Measurements from ENCODE around the gene NOS1AP.
A peak's percentile ranks its signal among the peaks of the same experiment; 100 is the strongest.
"Not testable (repeated sequence)": the region's sequence is repeated elsewhere in the genome, so short reads cannot be mapped to it uniquely, and the experiment has no call there.

The NOS1AP gene

DNA sequence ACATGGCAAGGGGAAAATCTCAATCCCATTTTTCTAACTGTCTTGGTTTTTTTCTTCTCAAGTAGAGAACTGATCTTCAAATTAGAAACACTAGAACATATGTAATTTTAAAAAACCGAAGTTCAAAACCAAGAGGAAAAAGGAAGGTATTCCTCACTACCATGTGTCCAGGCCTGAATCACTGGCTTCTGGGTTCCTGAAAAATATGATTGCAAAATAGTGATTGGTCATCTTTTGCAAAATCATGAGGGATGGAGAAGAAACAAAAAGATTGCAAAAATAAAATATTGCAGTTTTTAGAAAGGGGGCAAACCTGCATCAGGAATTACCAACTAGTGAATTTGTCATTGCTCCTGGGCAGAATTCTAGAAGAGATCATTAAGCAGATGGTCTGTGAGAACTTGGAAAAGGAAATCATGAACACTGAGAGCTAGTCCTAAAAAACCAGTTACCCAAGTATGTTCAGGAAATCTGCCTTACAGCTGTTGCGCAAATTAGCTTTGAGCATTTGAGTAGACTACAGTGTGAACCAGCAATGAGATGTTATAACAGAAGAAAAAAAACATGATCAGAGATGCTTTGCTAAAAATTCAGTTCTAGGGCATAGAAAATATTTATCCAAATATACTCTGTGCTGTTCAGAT is 257.8 kb downstream of the NOS1AP start:
- DNase-seq (ENCODE audit: low spot score) (no peak), FAIRE-seq (no peak)

DNA sequence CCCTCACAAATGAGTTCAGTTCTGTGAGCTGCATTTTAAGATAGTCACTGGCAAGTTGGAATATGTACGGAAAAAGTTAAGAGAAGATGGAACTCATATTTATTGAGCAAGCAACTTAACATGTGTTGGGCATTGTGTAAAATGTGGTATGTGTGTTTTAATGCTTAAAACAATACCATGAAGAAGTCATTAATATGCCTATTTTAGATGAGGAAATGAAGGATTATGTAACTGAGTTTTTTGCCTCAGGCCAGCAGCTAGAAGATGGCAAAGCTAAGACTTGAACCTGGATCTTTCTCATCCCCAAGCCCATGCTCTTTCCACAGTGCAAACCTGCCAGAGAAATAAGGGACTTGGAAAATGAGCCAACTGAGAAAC is 258.3 kb downstream of the NOS1AP start:
- DNase-seq (ENCODE audit: low spot score) (no peak), FAIRE-seq (no peak)

- FAIRE-seq (peak; percentile 9), DNase-seq (ENCODE audit: low spot score) (no peak)
Measured at GRCh38 chr1:162328512-162328911, 259.0 kb downstream of the NOS1AP start.

GRCh38 chr1:162329826-162330225 is 260.3 kb downstream of the NOS1AP start:
- DNase-seq (ENCODE audit: low spot score) (no peak), FAIRE-seq (no peak)

GRCh38 chr1:162333991-162334390 is 264.5 kb downstream of the NOS1AP start:
- FAIRE-seq, result no peak

GRCh38 chr1:162335126-162335525 is 265.6 kb downstream of the NOS1AP start:
- DNase-seq (ENCODE audit: low spot score) (no peak), FAIRE-seq (no peak)

More at GRCh38 chr1:162333991-162334390, 264.5 kb downstream of the NOS1AP start:
- DNase-seq (ENCODE audit: low spot score), result no peak

GRCh38 chr1:162336621-162337285 is 267.3 kb downstream of the NOS1AP start:
- FAIRE-seq, result no peak
- DNase-seq (ENCODE audit: low spot score), result no peak

- FAIRE-seq, result no peak
- DNase-seq (ENCODE audit: low spot score), result no peak
Measured at GRCh38 chr1:162342452-162342983, 273.0 kb downstream of the NOS1AP start.

- DNase-seq (ENCODE audit: low spot score) (no peak), FAIRE-seq (no peak)
Measured at GRCh38 chr1:162343470-162343869, 274.0 kb downstream of the NOS1AP start.

- FAIRE-seq (no peak), DNase-seq (ENCODE audit: low spot score) (no peak)
Measured at GRCh38 chr1:162347281-162347680, 277.8 kb downstream of the NOS1AP start.

- FAIRE-seq (peak; percentile 35), DNase-seq (ENCODE audit: low spot score) (peak; percentile 57)
Measured at GRCh38 chr1:162349635-162350330, 280.3 kb downstream of the NOS1AP start.

- DNase-seq (ENCODE audit: low spot score), result no peak
- no peak for FAIRE-seq
Measured at GRCh38 chr1:162351246-162351842, 281.9 kb downstream of the NOS1AP start.

- DNase-seq (ENCODE audit: low spot score); FAIRE-seq: not testable (repeated sequence)
Measured at GRCh38 chr1:162351874-162352273, 282.4 kb downstream of the NOS1AP start.

GRCh38 chr1:162353078-162353477 is 283.6 kb downstream of the NOS1AP start:
- FAIRE-seq, result no peak

DNA sequence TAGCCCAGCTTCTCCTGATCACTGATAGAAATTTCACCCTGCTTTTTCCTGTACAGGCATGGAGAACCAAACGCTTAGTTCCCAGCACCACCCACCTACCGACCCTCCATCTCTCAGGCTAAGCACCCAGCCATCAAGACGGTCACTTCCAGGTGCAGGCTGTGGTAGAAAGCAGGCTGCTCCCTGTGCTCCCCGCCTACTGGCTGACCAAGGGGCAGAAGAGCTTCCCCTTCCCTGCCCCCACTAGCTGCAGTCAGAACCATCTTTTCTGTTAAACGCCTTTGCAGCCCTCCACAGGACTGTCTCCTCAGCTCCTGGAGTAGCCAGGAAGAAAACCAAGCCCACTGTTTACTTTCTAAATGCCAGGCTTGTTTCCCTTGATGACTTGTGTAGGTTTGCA is 284.2 kb downstream of the NOS1AP start:
- FAIRE-seq, result no peak
- DNase-seq (ENCODE audit: low spot score), result no peak

More at GRCh38 chr1:162353078-162353477, 283.6 kb downstream of the NOS1AP start:
- DNase-seq (ENCODE audit: low spot score), result no peak

DNA sequence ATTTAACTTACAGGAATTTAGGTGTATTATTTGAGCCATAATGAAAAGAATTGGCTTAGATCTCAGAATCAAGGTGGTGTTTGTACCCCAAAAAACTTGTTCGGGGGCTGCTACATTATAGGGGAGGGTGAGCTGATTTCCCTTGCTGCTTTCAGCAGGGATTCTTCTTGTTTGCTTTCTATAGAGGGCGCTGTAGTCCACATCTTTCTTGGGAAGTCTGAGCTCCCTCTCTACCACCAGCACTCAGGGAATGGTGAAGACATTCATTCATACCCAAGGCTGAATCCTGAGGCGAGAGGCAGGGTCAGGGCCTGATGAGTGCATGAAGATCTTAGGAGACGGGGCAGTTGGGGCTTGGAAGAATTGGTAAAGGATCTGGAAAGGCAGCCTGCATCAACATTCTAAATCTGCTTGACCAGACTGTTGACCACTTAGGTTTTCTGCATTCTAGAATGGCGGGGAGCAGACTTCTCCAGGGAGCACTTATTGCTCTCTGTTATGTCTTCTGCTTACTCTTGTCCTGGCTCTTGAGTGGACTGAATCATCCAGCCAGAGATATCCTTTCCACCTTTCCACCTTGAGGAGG is 288.3 kb downstream of the NOS1AP start:
- FAIRE-seq (no peak), DNase-seq (ENCODE audit: low spot score) (peak; percentile 26)

GRCh38 chr1:162358928-162359327 is 289.4 kb downstream of the NOS1AP start:
- no peak for DNase-seq (ENCODE audit: low spot score)
- FAIRE-seq, result no peak

DNA sequence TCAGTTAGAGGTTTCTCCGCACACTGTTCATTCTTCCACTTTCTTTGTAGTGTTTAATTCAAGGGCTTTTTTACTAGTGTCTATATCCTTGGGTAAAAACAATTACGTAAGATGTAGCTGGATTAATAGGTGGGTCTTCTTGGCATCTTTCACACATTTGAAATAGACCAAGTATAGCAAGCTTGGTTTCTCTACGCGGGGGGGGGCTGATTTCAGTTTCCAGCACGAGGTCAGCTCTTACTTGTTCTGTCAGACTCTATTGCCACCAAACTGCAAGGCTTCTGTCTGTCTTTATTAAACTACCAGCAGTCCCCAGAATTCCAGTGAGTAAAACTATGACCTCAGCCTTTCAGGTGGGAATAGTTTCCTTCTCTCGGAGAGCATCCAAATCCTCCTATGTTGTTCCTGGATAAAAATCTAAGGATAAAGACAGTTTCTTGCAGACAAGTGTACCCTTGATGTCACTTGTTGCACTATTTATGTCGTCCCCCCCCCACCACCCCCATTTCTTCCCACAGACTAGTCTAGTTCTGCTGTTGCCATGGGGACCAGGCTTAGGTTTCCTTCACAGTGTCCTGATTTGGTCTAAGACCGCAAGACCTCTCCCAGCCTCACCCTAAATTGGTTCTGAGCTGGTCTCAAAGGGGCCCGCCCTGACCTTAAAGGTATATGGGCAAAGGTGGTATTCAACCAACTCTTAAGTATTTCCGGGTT is 290.2 kb downstream of the NOS1AP start:
- FAIRE-seq, result no peak
- no peak for DNase-seq (ENCODE audit: low spot score)

- no peak for DNase-seq (ENCODE audit: low spot score)
- FAIRE-seq, result no peak
Measured at GRCh38 chr1:162360237-162360873, 290.9 kb downstream of the NOS1AP start.

- FAIRE-seq, result no peak
Measured at GRCh38 chr1:162360874-162361260, 291.4 kb downstream of the NOS1AP start.

More at GRCh38 chr1:162360874-162361260, 291.4 kb downstream of the NOS1AP start:
- no peak for DNase-seq (ENCODE audit: low spot score)

Data from urothelium cell line (cell line).